Endothelial cell of umbilical vein (primary cell): ENCODE data around the gene MYOD1. TPM values are rescaled to one million over a fixed set of nuclear protein-coding genes. Genes with fewer than 3 reads are reported as not detected.

Experiments used
- BruUV-seq: library from RNA; stranded (reverse); fragments of 400-500 nt; replicated peaks from 2 replicates; lab custom pipeline; 2021; lab: Mats Ljungman, UMichigan
- CTCF ChIA-PET: fragments of 300-600, 350-600 bp; sonication (Branson Sonifier 250); formaldehyde crosslinking; loops from one replicate; lab custom pipeline; 2021; ENCODE audit warnings: antibody characterized with exemption, inconsistent platforms; lab: Charles Lee
- POLR2A ChIA-PET: fragments of 300-600, 350-600 bp; sonication (Branson Sonifier 250); formaldehyde crosslinking; loops from one replicate; lab custom pipeline; 2021; ENCODE audit warnings: antibody characterized with exemption, inconsistent platforms; lab: Charles Lee
- DNase-seq: peaks from one replicate; pipeline ENCODE4 v3.0.0-alpha.2; 2011; ENCODE audit warnings: low read depth, low spot score
- FAIRE-seq: peaks from 2 replicates; lab custom pipeline; 2011; peaks lifted over from hg19 to GRCh38; lab: Jason Lieb, UNC
- H2AFZ ChIP-seq: 2 replicates; pipeline ENCODE4 v1.6.0; 2012; ENCODE audit warnings: low read depth, low read length, control low read depth, inconsistent platforms
- H3K27ac ChIP-seq: 2 replicates; pipeline ENCODE4 v1.5.1; 2011; ENCODE audit warnings: low read depth, mild to moderate bottlenecking, control low read depth, low read length, moderate library complexity; ENCODE audit not compliant: insufficient read depth
- H3K27me3 ChIP-seq, 2 experiments: 2 replicates each; pipeline versions ENCODE4 v1.6.0 to v1.6.1; 2011; ENCODE audit warnings: low read length in 2 of 2, mixed read lengths in 1 of 2; ENCODE audit not compliant: control insufficient read depth in 2 of 2, insufficient read depth in 2 of 2
- H3K36me3 ChIP-seq, 2 experiments: 2 replicates in 1 of 2; 3 replicates in 1 of 2; pipeline ENCODE4 v1.5.1; 2011; ENCODE audit warnings: low read length in 2 of 2, mild to moderate bottlenecking in 1 of 2, moderate library complexity in 1 of 2; ENCODE audit not compliant: control insufficient read depth in 2 of 2, insufficient read depth in 2 of 2; ENCODE audit errors: extremely low read depth in 1 of 2
- H3K4me1 ChIP-seq: 3 replicates; pipeline ENCODE4 v1.5.1; 2011; ENCODE audit warnings: mild to moderate bottlenecking, low read length; ENCODE audit not compliant: control insufficient read depth, insufficient read depth; ENCODE audit errors: extremely low read depth
- H3K4me2 ChIP-seq: 2 replicates; pipeline ENCODE4 v1.6.1; 2011; ENCODE audit warnings: low read length, control low read depth, mixed read lengths; ENCODE audit not compliant: insufficient read depth
- H3K4me3 ChIP-seq, 3 experiments: fragments of 200-600 bp in 1 of 3; sonication (generic), shearing (Covaris generic) in 1 of 3; replicated peaks in 1 of 3; 2 replicates each; pipeline ENCODE4 v1.5.1; 2011 to 2016; ENCODE audit warnings: control low read depth in 3 of 3, low read length in 3 of 3, mild to moderate bottlenecking in 2 of 3, inconsistent platforms in 1 of 3, low read depth in 1 of 3, moderate library complexity in 1 of 3; ENCODE audit not compliant: insufficient read depth in 1 of 3
- H3K79me2 ChIP-seq: 2 replicates; pipeline ENCODE4 v1.6.0; 2012; ENCODE audit warnings: low read length, inconsistent platforms; ENCODE audit not compliant: control insufficient read depth, insufficient read depth
- H3K9ac ChIP-seq: replicated peaks from 2 replicates; pipeline ENCODE3; 2011; ENCODE audit warnings: low read length, control low read depth; ENCODE audit not compliant: insufficient read depth; ENCODE audit errors: extremely low read depth
- H3K9me1 ChIP-seq: replicated peaks from 3 replicates; pipeline ENCODE4 v1.6.0; 2011; ENCODE audit warnings: mild to moderate bottlenecking, low read length; ENCODE audit not compliant: control insufficient read depth, insufficient read depth; ENCODE audit errors: extremely low read depth
- H3K9me3 ChIP-seq: replicated peaks from 2 replicates; pipeline ENCODE4 v1.5.1; 2012; ENCODE audit warnings: low read length, inconsistent platforms; ENCODE audit not compliant: control insufficient read depth, insufficient read depth
- H4K20me1 ChIP-seq: replicated peaks from 2 replicates; pipeline ENCODE3; 2011; ENCODE audit warnings: mild to moderate bottlenecking, low read length; ENCODE audit not compliant: control insufficient read depth, insufficient read depth; ENCODE audit errors: extremely low read depth
- CTCF ChIP-seq, 2 donors: IDR thresholded peaks; 1 replicate in 1 of 2; 2 replicates in 1 of 2; pipeline ENCODE4 v1.5.1; 2011; ENCODE audit warnings: low read length in 2 of 2, mild to moderate bottlenecking in 2 of 2, moderate library complexity in 2 of 2, control low read depth in 1 of 2, inconsistent platforms in 1 of 2, low read depth in 1 of 2; ENCODE audit not compliant: insufficient read depth in 1 of 2; ENCODE audit errors: extremely low read depth in 1 of 2
- FOS ChIP-seq: IDR thresholded peaks from 2 replicates; pipeline ENCODE4 v1.6.1; 2011; ENCODE audit warnings: mild to moderate bottlenecking, low read length, moderate library complexity, borderline replicate concordance; ENCODE audit not compliant: insufficient read depth
- JUN ChIP-seq: IDR thresholded peaks from 2 replicates; pipeline ENCODE4 v1.6.1; 2011; ENCODE audit warnings: borderline replicate concordance, low read depth; ENCODE audit not compliant: insufficient read length, insufficient read depth
- MYC ChIP-seq: IDR thresholded peaks from one replicate; pipeline ENCODE4 v1.6.1; 2011; ENCODE audit warnings: mild to moderate bottlenecking, low read depth, low read length
- dilution Hi-C: fragments of 300-500 bp; cut with MboI; formaldehyde crosslinking; loops from one replicate; pipeline ENCODE4 v1.15.0; 2019; ENCODE audit warnings: low sequenced_read_pairs; ENCODE audit not compliant: extremely low pct_ligation_motif_present
- intact Hi-C: fragments of 100-400 bp; cut with micrococcal nuclease; formaldehyde crosslinking; loops from one replicate; pipeline ENCODE4 v1.10.0; 2022
- polyA plus RNA-seq, 4 experiments: library from polyadenylated mRNA; depleted of rRNA in 3 of 4; stranded (reverse) in 3 of 4; unstranded in 1 of 4; fragments of >200 nt; gene quantifications; 2 replicates each; pipeline versions ENCODE4 v1.2.1 to v1.2.3, GENCODE V29; 2011 to 2012; ENCODE audit warnings: missing spikeins in 1 of 4
- total RNA-seq: library from RNA; stranded (reverse); gene quantifications from 2 replicates; pipeline ENCODE4 v1.2.3, GENCODE V29; 2021
- TF ChIP-seq, protein P1 (sequence below): IDR thresholded peaks from 2 replicates; pipeline ENCODE4 v1.6.1; 2011; ENCODE audit not compliant: insufficient read depth, insufficient read length

The MYOD1 gene
- total and polyA plus RNA-seq, 2 donors (not counting 3 experiments of a cell fraction or from before 2014, with no cell fraction given): not detected

DNA sequence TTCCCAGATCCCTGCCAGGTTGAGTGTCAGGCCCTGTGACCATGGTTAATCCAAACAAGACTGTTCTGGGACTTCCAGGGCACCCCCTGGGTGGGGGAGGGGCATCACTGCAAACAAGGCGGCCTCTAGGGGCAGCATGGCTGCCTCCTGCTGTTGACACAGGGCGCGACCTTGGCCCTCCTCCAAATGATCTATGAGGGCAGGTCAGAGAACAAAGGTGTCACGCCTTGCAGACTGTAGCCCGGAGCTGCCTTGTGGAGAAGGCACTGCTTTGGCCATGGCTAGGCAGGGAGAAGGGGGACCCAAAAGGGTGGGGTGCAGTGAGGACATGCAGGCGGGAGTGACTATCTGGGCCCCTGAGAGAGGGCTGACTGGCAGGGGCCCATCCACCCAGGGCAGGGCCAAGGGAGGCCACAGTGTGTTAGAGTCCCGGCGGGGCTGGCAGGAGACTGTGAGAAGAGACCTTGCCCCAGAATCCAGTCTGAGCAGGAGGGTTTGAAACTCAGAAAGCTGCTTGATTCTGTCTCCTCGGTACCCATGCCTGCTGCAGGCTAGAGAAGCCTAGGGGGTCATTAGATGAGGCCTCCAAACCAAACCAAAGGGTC lies 50.8 kb downstream of the MYOD1 start:
- dilution Hi-C loops: no loop called here
- H3K9me3 ChIP-seq: no peaks in the 10 kb centered on the region
- no peak overlapping the region for H3K4me2 ChIP-seq
- no peak overlapping the region for H3K4me3 ChIP-seq
- no peaks in the 10 kb centered on the region for H3K79me2 ChIP-seq
- H3K9ac ChIP-seq: no peak overlapping the region
- ChIA-PET CTCF (interaction anchor here (1.2 to 1.4 kb wide), 3 partner anchors 39 to 209 kb away, joined by 4 to 12 read pairs (median 10); no protein-coding TSS in a partner anchor), POLR2A (no interaction called here)
- no TSS peak for BruUV-seq
- H3K27ac ChIP-seq: no peak overlapping the region
- H3K27me3 ChIP-seq: no peaks in the 10 kb centered on the region
- FAIRE-seq: no peak
- intact Hi-C loops: no loop called here
- DNase-seq: no peak
- H3K36me3 ChIP-seq: no peaks in the 10 kb centered on the region
- no peaks in the 10 kb centered on the region for H4K20me1 ChIP-seq
- no peaks in the 10 kb centered on the region for H3K4me1 ChIP-seq
- no peak for TF ChIP-seq FOS
- no peak for TF ChIP-seq CTCF (IDR thresholded peaks at IDR 0.05; ENCODE audit: extremely low read depth in 1 of 2, insufficient read depth in 1 of 2, low read depth in 1 of 2, low read length in 2 of 2)
- no peak for TF ChIP-seq MYC
- no peaks in the 10 kb centered on the region for H3K9me1 ChIP-seq
- no peak overlapping the region for H2AFZ ChIP-seq

DNA sequence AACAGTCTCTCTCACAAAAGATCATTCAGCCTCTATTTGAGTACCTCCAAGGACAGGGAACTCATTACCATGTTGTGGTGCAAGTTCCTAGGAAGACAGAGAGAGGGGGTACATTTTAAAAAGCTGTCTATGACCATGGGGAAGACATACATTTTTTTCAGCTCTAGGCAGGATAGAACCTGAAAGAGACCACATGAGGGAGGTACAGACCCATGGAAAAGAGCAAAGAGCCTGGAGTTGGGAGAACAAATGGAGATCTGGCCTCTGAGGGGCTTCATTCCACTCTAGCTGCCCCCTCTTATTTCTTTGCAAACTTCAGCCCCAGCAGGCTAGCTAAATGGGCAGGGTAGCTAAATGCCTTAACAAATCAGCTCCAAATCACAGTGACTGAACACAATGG lies 51.5 kb downstream of the MYOD1 start:
- Histone ChIP-seq H3K4me1 (no peaks in the 10 kb centered on the region), H4K20me1 (no peaks in the 10 kb centered on the region), H3K27me3 (no peaks in the 10 kb centered on the region), H3K9me3 (no peaks in the 10 kb centered on the region), H3K79me2 (no peaks in the 10 kb centered on the region), H3K9me1 (no peaks in the 10 kb centered on the region), H3K27ac (no peak overlapping the region), H3K4me3 (no peak overlapping the region), H3K4me2 (no peak overlapping the region), H3K9ac (no peak overlapping the region), H3K36me3 (no peaks in the 10 kb centered on the region), H2AFZ (no peak overlapping the region)
- no peak for FAIRE-seq
- dilution Hi-C loops (no loop called here), intact Hi-C loops (no loop called here)
- TF ChIP-seq JUN: no peak
- TF ChIP-seq, protein P1, sequence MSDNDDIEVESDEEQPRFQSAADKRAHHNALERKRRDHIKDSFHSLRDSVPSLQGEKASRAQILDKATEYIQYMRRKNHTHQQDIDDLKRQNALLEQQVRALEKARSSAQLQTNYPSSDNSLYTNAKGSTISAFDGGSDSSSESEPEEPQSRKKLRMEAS: no peak
- no peak for DNase-seq
- ChIA-PET CTCF (interaction anchor here (0.9 to 1.4 kb wide), 4 partner anchors 16 to 208 kb away, joined by 3 to 12 read pairs (median 7); no protein-coding TSS in a partner anchor), POLR2A (no interaction called here)
- BruUV-seq: no TSS peak
